CD14-positive monocyte (primary cell): ENCODE data around the gene CIB4. TPM values are rescaled to one million over a fixed set of nuclear protein-coding genes. Genes with fewer than 3 reads are reported as not detected.

Source experiments
- DNase-seq, 3 donors: peaks; one replicate each; pipeline ENCODE4 v3.0.0-alpha.2; 2011 to 2022
- H2AFZ ChIP-seq: 2 replicates; pipeline ENCODE4 v1.6.0; 2012; ENCODE audit warnings: mild to moderate bottlenecking, low read depth, low read length, inconsistent platforms; ENCODE audit not compliant: insufficient read depth, poor library complexity, severe bottlenecking
- H3K27ac ChIP-seq, 2 donors: 1 replicate in 1 of 2; 2 replicates in 1 of 2; pipeline ENCODE4 v1.5.1; 2012 to 2013; ENCODE audit warnings: low read length in 2 of 2, control low read depth in 1 of 2, inconsistent platforms in 1 of 2, low read depth in 1 of 2, mild to moderate bottlenecking in 1 of 2
- H3K27me3 ChIP-seq, 2 donors: one replicate each; pipeline versions ENCODE4 v1.6.0 to v1.6.1; 2011 to 2013; ENCODE audit warnings: low read length in 2 of 2; ENCODE audit not compliant: control insufficient read depth in 2 of 2, insufficient read depth in 2 of 2
- H3K36me3 ChIP-seq, 2 donors: replicated peaks in 1 of 2; 1 replicate in 1 of 2; 2 replicates in 1 of 2; pipeline versions ENCODE4 v1.5.1 to v1.6.1; 2012 to 2013; ENCODE audit warnings: low read length in 2 of 2, control low read depth in 1 of 2, inconsistent platforms in 1 of 2, mild to moderate bottlenecking in 1 of 2; ENCODE audit not compliant: insufficient read depth in 2 of 2, control insufficient read depth in 1 of 2
- H3K4me1 ChIP-seq, 2 donors: 1 replicate in 1 of 2; 2 replicates in 1 of 2; pipeline versions ENCODE4 v1.5.1 to v1.6.1; 2012 to 2013; ENCODE audit warnings: low read length in 2 of 2, control low read depth in 1 of 2, inconsistent platforms in 1 of 2, mild to moderate bottlenecking in 1 of 2, moderate library complexity in 1 of 2; ENCODE audit not compliant: insufficient read depth in 2 of 2, control insufficient read depth in 1 of 2
- H3K4me2 ChIP-seq: replicated peaks from 2 replicates; pipeline ENCODE3; 2012; ENCODE audit warnings: low read length, moderate library complexity, mild to moderate bottlenecking; ENCODE audit not compliant: poor library complexity, severe bottlenecking; ENCODE audit errors: extremely low read depth
- H3K4me3 ChIP-seq, 3 experiments: fragments of 200-600 bp in 1 of 3; sonication (generic) in 1 of 3; replicated peaks in 1 of 3; 1 replicate in 2 of 3; 2 replicates in 1 of 3; pipeline ENCODE4 v1.5.1; 2011 to 2013; ENCODE audit warnings: low read length in 3 of 3, mild to moderate bottlenecking in 3 of 3, control low read depth in 2 of 3, low read depth in 2 of 3, inconsistent platforms in 1 of 3, moderate library complexity in 1 of 3
- H3K79me2 ChIP-seq: 2 replicates; pipeline ENCODE4 v1.6.0; 2012; ENCODE audit warnings: mild to moderate bottlenecking, control low read depth, inconsistent platforms, low read length, moderate library complexity; ENCODE audit not compliant: insufficient read depth
- H3K9ac ChIP-seq: 2 replicates; pipeline ENCODE4 v1.6.0; 2017; ENCODE audit warnings: low read length, mild to moderate bottlenecking; ENCODE audit not compliant: insufficient read depth, poor library complexity, severe bottlenecking
- H3K9me3 ChIP-seq, 2 donors: replicated peaks in 1 of 2; 1 replicate in 1 of 2; 2 replicates in 1 of 2; pipeline versions ENCODE4 v1.5.1 to v1.6.1; 2012 to 2013; ENCODE audit warnings: low read length in 2 of 2, control low read depth in 1 of 2; ENCODE audit not compliant: control insufficient read depth in 1 of 2, insufficient read depth in 1 of 2
- H4K20me1 ChIP-seq: 2 replicates; pipeline ENCODE4 v1.6.0; 2012; ENCODE audit warnings: mild to moderate bottlenecking, low read length, control low read depth, moderate library complexity; ENCODE audit not compliant: insufficient read depth
- H3K27ac Mint-ChIP-seq, 7 donors: one replicate each; pipeline ENCODE4 v1.8.0; 2020; ENCODE audit warnings: mild to moderate bottlenecking in 7 of 7, mixed read lengths in 7 of 7, moderate library complexity in 6 of 7, inconsistent platforms in 2 of 7
- H3K27me3 Mint-ChIP-seq, 3 donors: one replicate each; pipeline ENCODE4 v1.8.0; 2021 to 2022; ENCODE audit warnings: low read depth in 3 of 3, mild to moderate bottlenecking in 3 of 3, mixed read lengths in 3 of 3, moderate library complexity in 3 of 3, inconsistent platforms in 1 of 3
- H3K36me3 Mint-ChIP-seq, 2 donors: one replicate each; pipeline ENCODE4 v1.8.0; 2020; ENCODE audit warnings: mixed read lengths in 2 of 2, inconsistent platforms in 1 of 2, mild to moderate bottlenecking in 1 of 2
- H3K4me1 Mint-ChIP-seq: one replicate; pipeline ENCODE4 v1.8.0; 2020; ENCODE audit warnings: mild to moderate bottlenecking, mixed read lengths
- H3K4me3 Mint-ChIP-seq, 2 donors: one replicate each; pipeline ENCODE4 v1.8.0; 2020; ENCODE audit warnings: mild to moderate bottlenecking in 2 of 2, mixed read lengths in 2 of 2, moderate library complexity in 1 of 2
- H3K9me3 Mint-ChIP-seq, 7 donors: one replicate each; pipeline ENCODE4 v1.8.0; 2020 to 2022; ENCODE audit warnings: mixed read lengths in 7 of 7, mild to moderate bottlenecking in 6 of 7, moderate library complexity in 6 of 7, inconsistent platforms in 2 of 7
- WGBS: methylation state at CpG from one replicate; pipeline ENCODE4 v1.1.5; 2013; ENCODE audit warnings: missing lambda C conversion rate; ENCODE audit not compliant: insufficient coverage; 5-methylcytosine and 5-hydroxymethylcytosine counted together
- intact Hi-C, 2 donors: fragments of 100-400 bp; cut with micrococcal nuclease; formaldehyde crosslinking; loops; one replicate each; pipeline versions ENCODE4 v1.15.0 to v1.15.1; 2023
- polyA minus RNA-seq: library from RNA; depleted of rRNA, polyadenylated mRNA; stranded (reverse); fragments of >200 nt; gene quantifications from 2 replicates; pipeline ENCODE4 v1.2.3, GENCODE V29; 2012
- polyA plus RNA-seq, 3 donors: library from polyadenylated mRNA; depleted of rRNA in 1 of 3; unstranded in 2 of 3; stranded (reverse) in 1 of 3; fragments of 300-500 nt in 2 of 3; fragments of >200 nt in 1 of 3; fragmentation: Illumina TruSeq in 2 of 3; gene quantifications; 1 replicate in 2 of 3; 2 replicates in 1 of 3; pipeline ENCODE4 v1.2.3, GENCODE V29; 2012 to 2021
- total RNA-seq, 12 experiments: library from RNA in 1 of 12; stranded (reverse) in 1 of 12; fragments of 120-200 nt in 1 of 12; gene quantifications; one replicate each; pipeline ENCODE4 v1.2.4 and lab custom pipeline; 2013 to 2026; ENCODE audit warnings: mixed read lengths in 6 of 12, inconsistent platforms in 1 of 12
- TF ChIP-seq, protein P1 (sequence below): fragments of 200-600 bp; IDR thresholded peaks from one replicate; pipeline ENCODE4 v1.8.0; 2022; ENCODE audit warnings: antibody characterized with exemption, mild to moderate bottlenecking

Gene CIB4
- total RNA-seq (2013): not detected
- polyA plus RNA-seq (not detected), polyA minus RNA-seq (not detected in 2 replicates), total RNA-seq (lab: John Stamatoyannopoulos, UW) (0 to 0.46 (median 0) reads per million in 11 experiments)

- 99% methylated on average over 7 of the region's 8 CpGs for WGBS
- no peak within 1 kb of the TSS for H2AFZ ChIP-seq
- peaks cover 0 to 11% of the 10 kb centered on the region in 2 donors for H3K27me3 ChIP-seq
Measured at GRCh38 chr2:26640781-26641564, at the start of gene CIB4. TSS of gene CIB4 (minus strand) at chr2:26641366. CDS start at chr2:26641314, 52 bp downstream.

GRCh38 chr2:26687801-26688200 is 46.6 kb upstream of the CIB4 start:
- Histone ChIP-seq H2AFZ (no peak overlapping the region), H3K79me2 (no peaks in the 10 kb centered on the region), H3K27ac (no peak overlapping the region), H3K4me1 (no peaks in the 10 kb centered on the region), H3K36me3 (no peaks in the 10 kb centered on the region), H3K27me3 (peaks cover 24 to 41% of the 10 kb centered on the region in 2 donors), H3K9ac (no peak overlapping the region), H3K4me3 (no peak overlapping the region), H3K9me3 (no peaks in the 10 kb centered on the region), H3K4me2 (no peak overlapping the region), H4K20me1 (no peaks in the 10 kb centered on the region)
- no peak overlapping the region for H3K4me3 Mint-ChIP-seq
- TF ChIP-seq, protein P1, sequence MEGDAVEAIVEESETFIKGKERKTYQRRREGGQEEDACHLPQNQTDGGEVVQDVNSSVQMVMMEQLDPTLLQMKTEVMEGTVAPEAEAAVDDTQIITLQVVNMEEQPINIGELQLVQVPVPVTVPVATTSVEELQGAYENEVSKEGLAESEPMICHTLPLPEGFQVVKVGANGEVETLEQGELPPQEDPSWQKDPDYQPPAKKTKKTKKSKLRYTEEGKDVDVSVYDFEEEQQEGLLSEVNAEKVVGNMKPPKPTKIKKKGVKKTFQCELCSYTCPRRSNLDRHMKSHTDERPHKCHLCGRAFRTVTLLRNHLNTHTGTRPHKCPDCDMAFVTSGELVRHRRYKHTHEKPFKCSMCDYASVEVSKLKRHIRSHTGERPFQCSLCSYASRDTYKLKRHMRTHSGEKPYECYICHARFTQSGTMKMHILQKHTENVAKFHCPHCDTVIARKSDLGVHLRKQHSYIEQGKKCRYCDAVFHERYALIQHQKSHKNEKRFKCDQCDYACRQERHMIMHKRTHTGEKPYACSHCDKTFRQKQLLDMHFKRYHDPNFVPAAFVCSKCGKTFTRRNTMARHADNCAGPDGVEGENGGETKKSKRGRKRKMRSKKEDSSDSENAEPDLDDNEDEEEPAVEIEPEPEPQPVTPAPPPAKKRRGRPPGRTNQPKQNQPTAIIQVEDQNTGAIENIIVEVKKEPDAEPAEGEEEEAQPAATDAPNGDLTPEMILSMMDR: no peak
- no peak for DNase-seq
- WGBS: 89% methylated on average over 1 of the region's 5 CpGs
- H3K4me1 Mint-ChIP-seq: peaks cover 2% of the 10 kb centered on the region
- H3K27me3 Mint-ChIP-seq: peaks cover 42 to 61% (median 49%) of the 10 kb centered on the region in 3 donors
- peaks cover 0 to 4% (median 0%) of the 10 kb centered on the region in 7 donors for H3K9me3 Mint-ChIP-seq
- intact Hi-C loops: no loop called here
- H3K36me3 Mint-ChIP-seq: no peaks in the 10 kb centered on the region
- no peak overlapping the region for H3K27ac Mint-ChIP-seq

More at GRCh38 chr2:26640781-26641564, at the start of gene CIB4:
- intact Hi-C loops: no loop called here
- no peak within 1 kb of the TSS for H3K27ac ChIP-seq
- no peaks in the 10 kb centered on the region for H3K36me3 ChIP-seq
- Mint-ChIP-seq H3K4me3 (no peak within 1 kb of the TSS), H3K27ac (peak within 1 kb of the TSS in 1 of 7 donors; percentile 39), H3K27me3 (peaks cover 14 to 38% (median 26%) of the 10 kb centered on the region in 3 donors), H3K4me1 (peaks cover 5% of the 10 kb centered on the region), H3K9me3 (no peaks in the 10 kb centered on the region), H3K36me3 (no peaks in the 10 kb centered on the region)
- no peaks in the 10 kb centered on the region for H3K79me2 ChIP-seq
- no peaks in the 10 kb centered on the region for H3K9me3 ChIP-seq
- H3K4me1 ChIP-seq: no peaks in the 10 kb centered on the region
- H3K9ac ChIP-seq: no peak within 1 kb of the TSS
- DNase-seq: no peak
- H3K4me3 ChIP-seq: no peak within 1 kb of the TSS
- TF ChIP-seq, protein P1: no peak
- no peaks in the 10 kb centered on the region for H4K20me1 ChIP-seq
- H3K4me2 ChIP-seq: no peak within 1 kb of the TSS
